Activated CD4-positive, CD25-positive, alpha-beta regulatory T cell treated with anti-CD3 and anti-CD28 coated beads, Interleukin-2, amount 50 U/mL, for 24 hours (primary cell): ENCODE data around the gene ZNF565.
"Not testable (repeated sequence)": the region's sequence is repeated elsewhere in the genome, so short reads cannot be mapped to it uniquely, and the experiment has no call there.

Experiments used
- ATAC-seq, 2 donors: fragments of 150-1000 bp; cut with Tn5 transposase; one replicate each; pipeline ENCODE4 v1.10.0; 2021; ENCODE audit warnings: mild to moderate bottlenecking in 1 of 2, moderate library complexity in 1 of 2

Gene ZNF565

GRCh38 chr19:36149673-36150406, 64.6 kb downstream of the ZNF565 start:
- ATAC-seq: no peak

- no peak for ATAC-seq
These were observed 69.8 kb downstream of the ZNF565 start for GRCh38 chr19:36144624-36145023.

GRCh38 chr19:36142496-36142895, 72.0 kb downstream of the ZNF565 start:
- no peak for ATAC-seq

GRCh38 chr19:36142046-36142445, 72.4 kb downstream of the ZNF565 start:
- no peak for ATAC-seq

GRCh38 chr19:36141039-36141927, 73.2 kb downstream of the ZNF565 start:
- peak; percentile 76 to 77 for ATAC-seq

DNA sequence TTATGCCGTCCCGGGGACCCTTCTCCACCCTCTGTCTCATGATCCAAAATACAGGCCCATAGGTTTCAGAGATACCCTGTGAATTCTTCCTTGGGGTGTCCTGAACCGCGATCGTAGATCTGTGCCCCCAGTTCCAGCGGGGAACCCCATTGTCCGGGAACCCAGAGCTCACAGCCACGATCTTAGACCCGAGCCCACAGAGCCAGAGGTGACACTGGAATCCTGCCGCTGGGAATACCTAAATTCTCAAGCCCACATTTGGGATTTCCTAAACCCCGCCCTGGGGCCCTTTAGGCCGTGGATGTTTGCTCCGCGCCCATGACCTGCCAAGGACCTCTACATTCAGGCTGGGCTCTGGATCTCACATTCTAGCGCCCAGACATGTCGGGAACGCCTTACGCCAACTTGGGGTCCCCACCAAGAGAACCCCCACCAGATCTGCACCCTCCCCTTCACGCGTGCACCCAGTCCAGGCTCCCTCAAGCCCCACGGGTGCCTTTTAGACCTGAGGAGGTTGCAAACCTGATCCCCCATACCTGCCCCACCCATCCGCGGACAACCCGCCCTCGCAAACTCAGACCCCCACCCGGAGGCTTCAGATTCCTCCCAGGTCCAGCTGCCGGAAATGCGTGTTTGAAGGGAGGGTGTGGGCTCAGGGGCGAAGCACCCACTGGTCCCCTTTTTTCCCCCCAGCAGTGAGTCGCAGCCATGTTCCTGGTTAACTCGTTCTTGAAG, 74.0 kb downstream of the ZNF565 start:
- peak; percentile 30 to 38 for ATAC-seq

GRCh38 chr19:36139473-36140303, 74.8 kb downstream of the ZNF565 start, which contains the start of gene CAPNS1:
CAPNS1 (plus strand) TSS chr19:36140066; CDS start chr19:36141012, 946 bp downstream.
- ATAC-seq: peak; percentile 76

GRCh38 chr19:36139120-36139472, 75.4 kb downstream of the ZNF565 start:
- ATAC-seq: no peak

DNA sequence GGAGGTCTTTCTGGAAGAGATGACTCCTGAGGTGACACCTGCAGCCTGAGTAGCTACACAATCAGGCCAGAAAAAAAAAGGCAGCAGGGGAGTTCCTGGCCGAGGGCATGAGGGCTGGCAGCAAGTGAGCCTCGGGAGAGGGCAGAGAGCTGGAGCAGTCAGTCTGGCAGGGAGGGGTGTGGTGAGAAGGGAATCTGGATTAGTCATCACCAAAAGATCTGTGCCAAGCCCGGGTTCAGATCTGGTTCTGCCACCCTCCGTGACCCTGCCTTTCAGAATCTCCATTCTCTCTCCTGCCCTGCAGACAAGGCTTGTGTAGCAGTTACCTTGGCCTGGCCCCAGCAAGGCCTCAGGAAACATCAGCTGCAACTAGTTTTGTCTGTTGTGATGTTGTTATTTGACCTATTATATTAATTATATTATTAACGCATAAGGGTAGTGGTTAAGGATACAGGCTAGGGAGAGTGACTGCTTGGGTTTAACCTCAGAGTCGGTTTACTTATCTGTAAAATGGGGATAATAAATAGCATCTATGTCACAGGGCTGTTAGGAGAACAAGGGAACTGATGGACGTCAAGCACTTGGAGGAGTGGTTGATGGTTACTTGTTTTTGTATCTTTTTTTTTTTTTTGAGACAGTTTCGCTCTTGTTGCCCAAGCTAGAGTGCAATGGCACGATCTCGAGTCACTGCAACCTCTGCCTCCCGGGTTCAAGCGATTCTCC, 77.3 kb downstream of the ZNF565 start:
- no peak for ATAC-seq

GRCh38 chr19:36134867-36135266, 79.6 kb downstream of the ZNF565 start:
- not testable (repeated sequence) for ATAC-seq
